ENCODE data around the gene TBC1D2.

DNA sequence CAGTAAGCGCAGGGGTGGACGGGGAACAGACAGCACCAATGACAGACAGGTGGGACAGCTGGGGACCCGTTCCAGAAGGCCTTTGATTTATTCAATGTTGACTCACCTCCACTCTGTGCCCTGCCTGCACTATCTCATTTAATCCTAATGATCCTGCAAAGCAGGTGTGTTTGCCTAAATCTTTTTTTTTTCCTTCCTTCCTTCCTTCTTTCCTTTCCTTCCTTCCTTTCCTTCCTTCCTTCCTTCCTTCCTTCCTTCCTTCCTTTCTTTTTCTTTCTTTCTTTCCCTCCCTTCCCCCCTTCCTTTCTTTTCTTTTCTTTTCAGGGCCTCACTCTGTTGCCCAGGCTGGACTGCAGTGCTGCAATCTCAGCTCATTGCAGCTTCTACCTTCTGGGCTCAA is 45.9 kb downstream of the TBC1D2 start:
- no peak for TF ChIP-seq POLR2AphosphoS5 (IDR thresholded peaks at IDR 0.05; ENCODE audit: borderline replicate concordance, low read depth, low read length)
- TF ChIP-seq EZH2 (IDR thresholded peaks at IDR 0.05) = no peak
- no peak for TF ChIP-seq FOXP2 (optimal IDR thresholded peaks at IDR 0.05; ENCODE audit: control extremely low read depth, extremely low read length, insufficient read depth)

All from SK-N-MC (cell line).